Measurements from ENCODE around the gene SOX4.

GRCh38 chr6:21556511-21556910, 37.0 kb upstream of the SOX4 start:
- TF ChIP-seq CTCF (IDR thresholded peaks at IDR 0.05; ENCODE audit: low read length) (no peak), EZH2 (IDR thresholded peaks at IDR 0.05; ENCODE audit: borderline replicate concordance, low read length) (no peak)
